ENCODE data around the gene WNT7B. TPM values are rescaled to one million over a fixed set of nuclear protein-coding genes. Genes with fewer than 3 reads are reported as not detected.

The WNT7B gene
- total and polyA plus RNA-seq, 2 of the 8 experiments (the other 6 are each of a cell fraction or from before 2014, with no cell fraction given) = 0.14 to 0.24 TPM

GRCh38 chr22:45877651-45878050 lies 99.3 kb downstream of the WNT7B start:
- Histone ChIP-seq H3K4ac (replicated peaks; ENCODE audit: insufficient read length, low read depth, low read length) (no peak overlapping the region), H2BK20ac (ENCODE audit: low read length) (no peak overlapping the region), H3K79me2 (ENCODE audit: control insufficient read depth in 1 of 2, insufficient read depth in 2 of 2, low read length in 2 of 2) (no peaks in the 10 kb centered on the region), H4K20me1 (replicated peaks in 1 of 2; ENCODE audit: control insufficient read depth in 1 of 2, insufficient read depth in 2 of 2, low read length in 2 of 2) (peaks cover 2 to 7% of the 10 kb centered on the region in 2 experiments), H3K4me1 (replicated peaks in 1 of 4; ENCODE audit: control insufficient read depth in 3 of 4, insufficient read depth in 4 of 4, low read length in 3 of 4) (peaks cover 0 to 28% (median 22%) of the 10 kb centered on the region in 4 experiments; a peak in 6 of 7 replicates), H4K8ac (ENCODE audit: extremely low read depth, insufficient read depth, low read length) (no peak overlapping the region), H3K56ac (replicated peaks; ENCODE audit: insufficient read length, low read depth, low read length) (no peak overlapping the region), H3K18ac (ENCODE audit: extremely low read depth, low read length) (no peak overlapping the region), H3K27me3 (replicated peaks in 1 of 4; ENCODE audit: control insufficient read depth in 3 of 4, extremely low read depth in 1 of 4, insufficient read depth in 3 of 4, low read length in 3 of 4) (peaks cover 0 to 46% (median 30%) of the 10 kb centered on the region in 4 experiments; a peak in 6 of 7 replicates), H4K91ac (replicated peaks; ENCODE audit: insufficient read length, low read length) (no peak overlapping the region), H2BK120ac (replicated peaks; ENCODE audit: low read depth, low read length) (no peak overlapping the region), H3K36me3 (ENCODE audit: control insufficient read depth in 2 of 4, insufficient read depth in 4 of 4, low read length in 3 of 4) (no peaks in the 10 kb centered on the region), H2BK15ac (ENCODE audit: low read length) (no peak overlapping the region), H3K23me2 (ENCODE audit: low read depth, low read length) (no peaks in the 10 kb centered on the region; the same call in 1 of the 2 replicates), H2AFZ (ENCODE audit: low read length) (no peak overlapping the region), H3K14ac (ENCODE audit: insufficient read length) (no peak overlapping the region), H2BK5ac (ENCODE audit: low read depth, low read length) (no peak overlapping the region), H3K9me3 (ENCODE audit: insufficient read depth in 2 of 2, low read depth in 1 of 2, low read length in 1 of 2) (no peaks in the 10 kb centered on the region), H3K9ac (replicated peaks in 1 of 4; ENCODE audit: extremely low read depth in 1 of 4, low read depth in 3 of 4, low read length in 3 of 4) (no peak overlapping the region), H2BK12ac (ENCODE audit: low read depth, low read length) (no peak overlapping the region), H3K79me1 (ENCODE audit: low read depth, low read length) (no peaks in the 10 kb centered on the region), H3K27ac (ENCODE audit: low read depth, low read length) (no peak overlapping the region), H2AK5ac (ENCODE audit: low read depth, low read length) (no peak overlapping the region), H3K4me2 (ENCODE audit: insufficient read depth in 1 of 2, low read depth in 2 of 2, low read length in 2 of 2) (peak overlapping the region in 1 of 2 experiments; percentile 52; a peak in 1 of 4 replicates), H3K4me3 (ENCODE audit: extremely low read depth in 1 of 4, insufficient read depth in 2 of 4, low read depth in 3 of 4, low read length in 4 of 4) (no peak overlapping the region), H4K5ac (ENCODE audit: insufficient read length, low read depth, low read length) (no peak overlapping the region), H3K23ac (ENCODE audit: insufficient read length) (no peak overlapping the region)
- CTCF ChIA-PET (ENCODE audit: partially characterized antibody) = interaction anchor here (1.0 to 6.3 kb wide), 13 partner anchors 12 to 300 kb away, joined by 3 to 78 read pairs (median 6); no protein-coding TSS in a partner anchor
- WGBS, 2 experiments (ENCODE audit: extremely low coverage in 1 of 2, insufficient coverage in 1 of 2, insufficient read length in 1 of 2, insufficient replicate concordance in 2 of 2, low coverage in 1 of 2, low lambda C conversion rate in 2 of 2, missing lambda C conversion rate in 1 of 2) = 88% methylated on average over 18 of the region's 18 CpGs; no CpG with 5 or more reads in 1 of the 2 experiments
- peak in 1 of 2 experiments; percentile 50 for DNase-seq (ENCODE audit: low read depth in 1 of 2, low spot score in 2 of 2)
- POLR2A ChIA-PET (ENCODE audit: partially characterized antibody) = interaction anchor here (1.0 kb wide), 2 partner anchors 11 to 13 kb away, joined by 3 to 4 read pairs; no protein-coding TSS in a partner anchor
- FAIRE-seq = no peak
- TF ChIP-seq CEBPB (IDR thresholded peaks at IDR 0.05; ENCODE audit: low read depth, low read length) = no peak
- no peak for TF ChIP-seq RAD21 (IDR thresholded peaks at IDR 0.05 in 1 of 2, conservative IDR thresholded peaks at IDR 0.05 in 1 of 2; ENCODE audit: low read depth in 2 of 2, low read length in 2 of 2)
- no peak for TF ChIP-seq CTCF (IDR thresholded peaks at IDR 0.05; ENCODE audit: control extremely low read depth in 1 of 3, insufficient read depth in 1 of 3, low read depth in 1 of 3, low read length in 3 of 3)
- TF ChIP-seq BRCA1 (IDR thresholded peaks at IDR 0.05; ENCODE audit: low read depth, low read length) = no peak
- TF ChIP-seq TEAD4 (IDR thresholded peaks at IDR 0.05; ENCODE audit: low read depth, low read length) = no peak
- TF ChIP-seq FOSL1 (IDR thresholded peaks at IDR 0.05; ENCODE audit: insufficient read depth, low read depth, low read length) = no peak
- no peak for TF ChIP-seq KDM1A (IDR thresholded peaks at IDR 0.05; ENCODE audit: borderline replicate concordance, low read length)
- no peak for TF ChIP-seq CTBP2 (IDR thresholded peaks at IDR 0.05; ENCODE audit: borderline replicate concordance, insufficient read depth, insufficient read length, low read length)
- TF ChIP-seq CHD1 (IDR thresholded peaks at IDR 0.05; ENCODE audit: low read depth, low read length) = no peak
- TF ChIP-seq RNF2 (IDR thresholded peaks at IDR 0.05; ENCODE audit: borderline replicate concordance, low read depth, low read length, missing control alignments, poor library complexity, severe bottlenecking) = no peak
